ENCODE data around the gene MRPL37.

MRPL37 gene

GRCh38 chr1:54248966-54249365, 49.0 kb downstream of the MRPL37 start:
- FAIRE-seq, result no peak
- TF ChIP-seq CTCF (IDR thresholded peaks at IDR 0.05; ENCODE audit: insufficient read depth, missing control alignments), result no peak
- no peak for DNase-seq (ENCODE audit: insufficient read length, low spot score)

- FAIRE-seq, result no peak
- no peak for DNase-seq (ENCODE audit: insufficient read length, low spot score)
- TF ChIP-seq CTCF (IDR thresholded peaks at IDR 0.05; ENCODE audit: insufficient read depth, missing control alignments), result no peak
These were observed 50.0 kb downstream of the MRPL37 start for GRCh38 chr1:54249819-54250435.

- DNase-seq (ENCODE audit: insufficient read length, low spot score) (no peak), FAIRE-seq (no peak)
- no peak for TF ChIP-seq CTCF (IDR thresholded peaks at IDR 0.05; ENCODE audit: insufficient read depth, missing control alignments)
These were observed 50.7 kb downstream of the MRPL37 start for GRCh38 chr1:54250670-54251069.

GRCh38 chr1:54252371-54252936, 52.5 kb downstream of the MRPL37 start:
- no peak for TF ChIP-seq CTCF (IDR thresholded peaks at IDR 0.05; ENCODE audit: insufficient read depth, missing control alignments)
- DNase-seq (ENCODE audit: insufficient read length, low spot score), result no peak
- no peak for FAIRE-seq

GRCh38 chr1:54253480-54253879, 53.5 kb downstream of the MRPL37 start:
- no peak for TF ChIP-seq CTCF (IDR thresholded peaks at IDR 0.05; ENCODE audit: insufficient read depth, missing control alignments)
- FAIRE-seq (no peak), DNase-seq (ENCODE audit: insufficient read length, low spot score) (no peak)

GRCh38 chr1:54254055-54254454, 54.1 kb downstream of the MRPL37 start:
- TF ChIP-seq CTCF (IDR thresholded peaks at IDR 0.05; ENCODE audit: insufficient read depth, missing control alignments), result no peak
- FAIRE-seq (no peak), DNase-seq (ENCODE audit: insufficient read length, low spot score) (no peak)

- DNase-seq (ENCODE audit: insufficient read length, low spot score), result no peak
- no peak for FAIRE-seq
- TF ChIP-seq CTCF (IDR thresholded peaks at IDR 0.05; ENCODE audit: insufficient read depth, missing control alignments), result no peak
These were observed 55.2 kb downstream of the MRPL37 start for GRCh38 chr1:54255026-54255702.
